ENCODE data around the gene BRAT1.

The BRAT1 gene

DNA sequence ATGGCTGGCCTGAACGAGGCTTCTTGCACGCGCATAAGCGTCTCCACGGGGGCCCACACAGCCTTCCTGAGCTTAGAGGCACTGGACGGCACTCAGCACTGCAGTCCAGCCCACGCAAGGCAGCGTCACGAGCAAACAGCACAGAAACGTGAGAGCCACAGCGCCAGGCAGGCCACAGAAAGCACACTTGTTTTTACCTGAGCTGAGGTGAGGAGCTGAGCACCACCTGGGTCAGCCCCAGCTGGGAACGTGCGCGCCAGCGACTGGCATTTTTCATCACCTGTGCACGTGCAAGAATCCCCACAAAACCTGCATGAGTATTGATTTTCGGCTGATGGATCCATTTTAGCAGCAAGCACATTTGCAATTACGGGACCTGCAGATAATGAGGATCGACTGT lies 30.1 kb upstream of the BRAT1 start:
- no peak for DNase-seq (ENCODE audit: low read depth in 2 of 2, low spot score in 1 of 2)

DNA sequence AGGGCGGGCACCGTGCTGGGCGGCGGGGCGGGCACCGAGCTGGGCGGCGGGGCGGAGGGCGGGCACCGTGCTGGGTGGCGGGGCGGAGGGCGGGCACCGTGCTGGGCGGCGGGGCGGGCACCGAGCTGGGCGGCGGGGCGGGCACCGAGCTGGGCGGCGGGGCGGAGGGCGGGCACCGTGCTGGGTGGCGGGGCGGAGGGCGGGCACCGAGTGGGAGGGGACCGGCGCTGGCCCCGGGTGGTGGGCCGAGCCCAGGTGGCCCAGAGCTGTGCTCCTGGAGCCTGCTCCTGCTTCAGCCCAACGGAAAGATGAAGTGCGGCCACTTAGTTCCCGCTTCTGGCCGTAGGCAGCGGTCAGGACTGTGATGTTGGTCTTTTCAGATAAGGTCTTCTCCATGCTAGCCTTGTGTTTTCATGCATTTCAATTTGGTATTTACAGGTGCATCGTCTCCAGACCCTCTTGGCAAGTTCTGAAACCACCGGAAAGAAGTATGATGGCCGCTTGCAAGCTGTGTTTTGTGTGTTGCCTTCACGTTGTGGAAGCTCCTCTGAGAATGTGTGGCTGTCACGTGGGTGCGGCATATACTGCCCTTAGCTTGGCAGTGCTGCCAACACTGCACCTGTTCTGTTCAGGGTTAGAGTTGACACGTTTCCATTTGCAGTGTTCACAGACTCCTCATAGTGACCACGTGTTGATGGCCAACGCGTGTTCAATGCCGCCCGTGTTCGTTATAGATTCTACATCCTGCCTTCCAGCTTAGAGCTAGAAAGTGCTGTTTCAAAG lies 28.7 kb upstream of the BRAT1 start:
- no peak for DNase-seq (ENCODE audit: low read depth in 2 of 2, low spot score in 1 of 2)

DNA sequence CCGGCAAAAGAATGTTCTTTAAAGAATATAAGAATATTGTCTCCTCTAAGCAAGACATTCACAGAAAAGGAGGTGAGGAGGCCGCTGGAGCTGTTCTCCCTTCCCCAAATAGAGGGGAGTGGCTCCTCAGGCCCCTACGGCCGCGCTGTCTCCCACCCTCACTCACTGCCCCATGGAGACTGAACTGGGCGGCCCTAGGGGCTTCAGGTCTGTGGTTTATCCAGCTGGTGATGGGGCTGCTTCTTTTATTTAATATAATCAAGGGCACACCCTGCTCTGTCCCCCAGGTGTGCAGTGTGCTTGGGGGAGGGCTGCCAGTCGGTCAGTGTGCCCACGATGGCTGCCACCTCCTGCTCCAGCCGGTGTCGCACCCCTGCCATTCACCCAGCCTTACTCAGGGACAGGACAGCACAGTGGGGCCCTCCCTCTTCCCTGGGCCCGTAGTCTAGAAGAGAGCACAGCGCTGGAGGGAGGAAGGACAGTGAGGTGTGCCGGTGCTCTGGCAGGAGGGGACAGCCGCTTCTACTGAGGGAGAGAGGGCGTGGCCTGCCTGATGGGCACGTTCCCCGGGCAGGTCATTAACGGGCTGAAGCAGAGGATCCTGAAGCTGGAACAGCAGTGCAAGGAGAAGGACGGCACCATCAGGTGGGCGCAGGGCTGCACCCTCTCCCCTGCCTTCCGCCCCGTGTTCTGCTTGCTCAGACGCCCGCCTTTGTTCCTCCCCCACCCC lies 26.8 kb upstream of the BRAT1 start:
- no peak for DNase-seq (ENCODE audit: low read depth in 2 of 2, low spot score in 1 of 2)

DNA sequence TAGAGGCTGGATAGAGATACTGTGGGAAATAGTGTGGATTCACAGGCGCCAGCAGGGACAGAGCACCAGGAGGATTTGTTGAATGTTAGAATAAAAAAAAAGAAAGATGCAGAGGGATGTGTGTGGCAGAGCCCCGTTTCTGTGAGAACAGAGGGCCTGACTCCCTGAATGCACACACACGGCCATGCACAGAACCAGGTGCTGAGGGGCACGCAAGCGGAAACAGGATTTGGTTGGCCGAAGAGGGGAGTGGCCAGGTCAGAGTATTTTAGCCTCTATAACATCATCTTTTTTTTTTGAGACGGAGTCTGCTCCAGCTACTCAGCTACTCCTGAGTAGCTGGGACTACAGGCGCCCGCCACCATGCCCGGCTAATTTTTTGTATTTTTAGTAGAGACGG lies 25.3 kb upstream of the BRAT1 start:
- DNase-seq (ENCODE audit: low read depth in 2 of 2, low spot score in 1 of 2) = no peak

DNA sequence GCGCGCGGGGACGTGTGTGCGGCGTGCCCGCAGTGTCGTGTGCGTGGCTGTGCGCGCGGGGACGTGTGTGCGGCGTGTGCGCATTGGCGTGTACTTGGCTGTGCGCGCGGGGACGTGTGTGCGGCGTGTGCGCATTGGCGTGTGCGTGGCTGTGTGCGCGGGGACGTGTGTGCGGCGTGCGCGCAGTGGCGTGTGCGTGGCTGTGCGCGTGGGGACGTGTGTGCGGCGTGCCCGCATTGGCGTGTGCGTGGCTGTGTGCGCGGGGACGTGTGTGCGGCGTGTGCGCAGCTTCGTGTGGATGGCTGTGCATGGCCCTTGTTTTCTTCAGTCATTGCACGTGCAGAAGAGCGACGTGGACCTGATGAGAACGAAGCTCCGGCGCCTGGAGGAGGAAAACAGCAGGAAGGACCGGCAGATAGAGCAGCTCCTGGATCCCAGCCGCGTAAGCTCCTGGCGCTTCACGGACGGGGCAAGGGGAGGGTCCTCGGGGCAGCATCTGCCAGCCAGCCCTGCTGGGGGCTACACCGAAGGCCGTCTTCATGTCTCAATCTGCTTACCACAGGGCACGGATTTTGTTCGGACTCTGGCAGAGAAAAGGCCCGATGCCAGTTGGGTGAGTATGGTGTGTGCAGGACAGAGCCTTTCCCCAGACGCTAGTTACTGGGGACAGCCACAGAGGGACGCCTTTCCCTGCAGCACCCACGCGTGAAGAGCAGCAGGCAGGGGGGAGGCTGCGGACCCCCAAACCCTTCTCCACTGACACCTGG lies 22.8 kb upstream of the BRAT1 start:
- DNase-seq (ENCODE audit: low read depth in 2 of 2, low spot score in 1 of 2) = no peak

DNA sequence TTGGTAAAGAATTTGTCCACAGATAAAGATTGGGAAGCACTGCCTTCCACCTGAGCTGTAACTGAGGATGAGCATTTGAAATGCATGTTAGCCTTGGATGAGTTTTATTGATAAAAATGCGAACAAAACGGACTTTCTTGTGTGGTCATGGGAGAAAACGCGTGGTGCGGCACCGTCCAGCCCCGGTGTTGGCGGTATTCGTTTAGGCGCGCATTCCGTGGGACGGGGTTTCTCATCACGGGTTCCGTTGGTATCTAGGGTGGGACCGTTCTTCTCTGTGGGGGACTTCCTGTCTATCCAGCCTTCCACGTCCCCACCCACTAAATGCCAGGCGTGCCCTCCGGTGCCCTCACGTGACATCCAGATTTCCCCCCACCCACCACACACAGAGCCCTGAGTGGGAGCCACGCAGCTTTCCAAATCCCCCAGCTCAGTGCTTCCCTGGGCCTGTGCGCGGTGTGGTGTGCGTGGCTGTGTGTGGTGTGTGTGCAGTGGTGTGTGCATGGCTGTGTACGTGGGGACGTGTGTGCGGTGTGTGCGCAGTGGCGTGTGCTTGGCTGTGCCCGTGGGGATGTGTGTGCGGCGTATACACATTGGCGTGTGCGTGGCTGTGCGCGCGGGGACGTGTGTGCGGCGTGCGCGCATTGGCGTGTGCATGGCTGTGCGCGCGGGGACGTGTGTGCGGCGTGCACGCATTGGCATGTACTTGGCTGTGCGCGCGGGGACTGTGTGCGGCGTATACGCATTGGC lies 21.6 kb upstream of the BRAT1 start:
- no peak for DNase-seq (ENCODE audit: low read depth in 2 of 2, low spot score in 1 of 2)

DNA sequence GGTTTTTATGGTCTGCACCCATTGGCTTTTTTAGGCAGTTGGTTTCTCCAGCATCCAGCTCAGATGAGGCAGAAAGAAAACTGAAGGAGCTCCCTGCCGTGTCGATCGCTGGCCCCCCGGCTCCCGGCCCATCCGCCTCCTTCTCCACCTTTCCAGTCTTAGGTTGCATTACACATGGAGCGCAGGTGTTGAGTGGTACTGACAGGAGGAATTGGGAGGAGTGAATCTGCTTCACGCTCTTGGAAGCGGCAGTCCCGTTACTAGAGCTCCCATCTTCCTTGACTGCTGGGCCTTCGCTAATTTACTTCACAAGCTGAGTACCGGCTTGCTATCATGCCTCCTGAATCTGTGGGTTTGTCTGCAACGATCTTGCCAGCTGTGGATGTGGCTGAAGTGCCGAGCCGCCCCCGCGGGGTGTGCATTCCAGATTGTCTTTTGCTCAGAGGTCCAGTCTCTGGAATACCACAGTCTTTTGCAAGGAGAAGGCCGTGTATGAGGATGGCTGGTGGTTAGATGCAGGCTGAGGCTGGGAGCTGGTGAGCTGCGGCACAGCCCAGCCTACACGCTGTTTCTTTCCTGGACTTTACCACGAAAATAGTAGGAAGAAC lies 20.5 kb upstream of the BRAT1 start:
- no peak for DNase-seq (ENCODE audit: low read depth in 2 of 2, low spot score in 1 of 2)

DNA sequence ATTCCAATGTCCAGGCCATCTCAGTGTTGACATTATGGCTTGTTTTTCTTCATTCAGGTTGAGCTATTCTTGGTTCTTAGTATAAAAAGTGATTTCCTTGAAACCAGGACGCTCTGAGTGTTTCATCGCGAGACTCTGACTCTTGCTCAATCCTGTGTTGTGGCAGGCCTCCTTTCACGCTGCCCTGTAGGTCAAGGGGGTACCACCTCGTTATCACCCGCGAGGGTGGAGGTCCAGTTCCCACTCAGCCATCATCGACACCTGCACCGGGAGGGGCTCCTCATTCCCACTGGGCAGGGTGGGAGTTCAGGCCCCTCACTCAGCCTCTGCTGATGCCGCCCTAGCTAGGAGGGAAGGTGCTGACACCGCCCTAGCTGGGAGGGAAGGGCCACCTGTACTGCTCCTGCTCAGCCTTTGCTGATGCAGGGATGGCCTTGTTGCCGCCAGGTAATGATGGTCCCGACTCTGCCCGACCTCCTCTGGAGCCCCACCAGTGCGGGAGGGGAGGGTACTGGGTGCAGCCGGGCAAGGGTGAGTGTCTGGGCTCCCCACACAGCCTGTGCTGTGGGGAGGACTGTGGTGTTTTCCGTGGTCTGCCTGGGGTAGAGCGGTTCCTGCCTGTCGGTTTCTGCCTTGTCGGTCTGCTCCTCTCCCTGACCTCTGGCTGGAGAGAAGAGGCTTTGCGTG lies 19.9 kb upstream of the BRAT1 start:
- DNase-seq (ENCODE audit: low read depth in 2 of 2, low spot score in 1 of 2) = no peak

DNA sequence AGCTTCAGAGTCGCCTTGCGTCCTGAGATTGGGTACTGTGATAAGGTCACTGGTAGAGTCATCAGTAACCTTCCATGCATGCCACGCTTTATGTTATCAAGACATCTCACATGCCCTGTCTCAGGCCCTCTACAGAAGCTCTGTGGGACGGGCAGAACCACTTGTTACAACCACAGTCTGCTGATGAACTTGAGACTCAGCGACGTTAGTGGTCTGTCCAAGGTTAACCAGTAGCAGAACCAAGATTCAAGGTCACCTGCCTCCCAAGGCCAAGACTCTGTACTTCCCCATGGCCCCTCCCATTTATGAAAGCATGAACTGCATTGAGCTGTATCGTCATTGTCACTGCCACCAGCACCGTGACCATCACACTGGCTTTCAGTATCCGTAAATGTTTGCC lies 18.4 kb upstream of the BRAT1 start:
- no peak for DNase-seq (ENCODE audit: low read depth in 2 of 2, low spot score in 1 of 2)

DNA sequence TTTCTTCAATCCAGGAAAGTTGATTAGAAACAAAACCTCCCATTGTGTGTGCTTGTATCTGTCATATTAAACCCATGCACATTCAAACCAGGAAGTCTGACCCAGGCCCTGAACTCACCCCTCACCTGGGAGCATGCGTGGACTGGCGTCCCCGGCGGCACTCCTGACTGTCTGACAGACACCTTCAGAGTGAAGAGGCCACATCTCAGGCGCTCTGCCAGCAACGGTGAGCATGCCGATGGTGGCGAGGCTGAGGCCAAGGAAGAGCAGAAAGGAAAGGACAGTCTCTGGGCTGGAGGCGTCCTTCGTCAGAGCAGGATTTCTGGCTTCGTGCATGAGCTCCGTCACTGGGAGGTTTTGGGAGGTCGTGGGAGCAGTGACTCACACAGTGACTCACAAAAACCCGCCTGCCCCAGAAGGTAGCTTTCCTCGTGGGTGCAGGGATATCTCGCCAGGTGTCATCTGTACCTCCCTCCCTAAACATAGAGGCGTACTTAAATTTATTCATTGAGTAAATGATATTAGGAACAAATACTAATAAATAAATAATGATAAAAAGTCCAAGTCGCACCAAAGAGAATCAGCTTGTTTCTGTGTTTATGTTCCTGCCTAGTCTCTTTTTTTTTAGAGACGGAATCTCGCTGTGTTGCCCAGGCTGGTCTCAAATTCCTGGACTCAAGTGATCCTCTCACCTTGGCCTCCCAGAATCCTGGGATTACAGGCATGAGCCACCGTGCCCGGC lies 16.9 kb upstream of the BRAT1 start:
- DNase-seq (ENCODE audit: low read depth in 2 of 2, low spot score in 1 of 2) = no peak

DNA sequence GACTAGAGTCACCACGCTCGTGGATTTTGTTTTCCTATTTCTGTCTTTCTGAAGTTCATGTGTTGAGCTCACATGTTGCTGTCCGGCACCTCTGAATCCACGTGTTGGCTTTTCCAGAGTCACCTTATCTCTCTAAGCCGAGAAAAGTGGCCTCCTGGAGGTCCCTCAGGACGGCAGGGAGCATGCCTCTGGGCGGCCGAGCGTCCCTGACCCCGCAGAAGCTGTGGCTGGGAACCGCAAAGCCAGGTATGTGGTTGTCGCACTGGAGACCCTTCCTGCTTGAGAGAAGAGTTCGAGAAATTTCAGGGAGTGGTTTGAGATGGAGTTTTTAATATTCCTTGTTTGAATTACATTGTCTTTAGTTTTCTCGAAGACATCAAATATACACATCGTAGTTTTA lies 16.1 kb upstream of the BRAT1 start:
- no peak for DNase-seq (ENCODE audit: low read depth in 2 of 2, low spot score in 1 of 2)

DNA sequence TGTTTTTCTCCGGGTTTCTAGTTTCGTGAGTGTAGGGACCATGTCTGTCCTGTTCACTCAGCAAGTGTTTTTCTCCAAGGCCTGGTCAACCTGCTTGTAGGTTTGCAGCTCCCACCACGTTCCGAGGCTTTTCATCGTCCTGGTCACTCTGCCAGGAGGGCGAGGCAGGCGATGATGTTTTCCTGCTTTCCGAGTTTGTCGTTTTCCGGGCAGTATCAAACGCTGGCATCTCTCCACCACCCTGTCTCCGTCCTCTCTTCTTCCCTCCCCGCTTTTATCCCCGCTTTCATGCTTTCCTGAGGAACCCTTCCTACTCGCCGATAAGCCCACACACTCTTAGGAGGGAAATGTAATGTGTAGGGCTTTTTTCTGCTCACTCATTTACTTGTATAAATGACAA lies 14.7 kb upstream of the BRAT1 start:
- DNase-seq (ENCODE audit: low read depth in 2 of 2, low spot score in 1 of 2) = no peak

DNA sequence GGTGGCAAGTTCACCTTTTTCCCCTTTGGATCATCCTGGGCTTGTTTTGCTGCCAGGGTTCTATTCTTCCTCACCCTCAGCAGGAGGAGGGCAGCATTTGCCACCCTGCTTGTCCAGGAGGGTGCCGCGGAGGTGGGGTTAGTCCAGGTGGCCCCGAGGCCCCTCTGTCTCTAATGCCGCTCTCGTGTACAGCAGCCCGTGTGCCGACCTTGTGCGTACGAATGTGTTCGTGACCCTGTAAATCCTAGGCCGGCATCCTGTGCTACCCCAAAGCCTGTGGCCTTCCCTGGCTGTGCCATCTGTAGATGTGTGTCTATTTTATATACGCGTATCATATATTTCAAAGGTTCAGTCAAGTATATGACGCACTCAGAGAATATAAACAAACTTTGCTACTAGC lies 14.1 kb upstream of the BRAT1 start:
- DNase-seq (ENCODE audit: low read depth in 2 of 2, low spot score in 1 of 2) = no peak

DNA sequence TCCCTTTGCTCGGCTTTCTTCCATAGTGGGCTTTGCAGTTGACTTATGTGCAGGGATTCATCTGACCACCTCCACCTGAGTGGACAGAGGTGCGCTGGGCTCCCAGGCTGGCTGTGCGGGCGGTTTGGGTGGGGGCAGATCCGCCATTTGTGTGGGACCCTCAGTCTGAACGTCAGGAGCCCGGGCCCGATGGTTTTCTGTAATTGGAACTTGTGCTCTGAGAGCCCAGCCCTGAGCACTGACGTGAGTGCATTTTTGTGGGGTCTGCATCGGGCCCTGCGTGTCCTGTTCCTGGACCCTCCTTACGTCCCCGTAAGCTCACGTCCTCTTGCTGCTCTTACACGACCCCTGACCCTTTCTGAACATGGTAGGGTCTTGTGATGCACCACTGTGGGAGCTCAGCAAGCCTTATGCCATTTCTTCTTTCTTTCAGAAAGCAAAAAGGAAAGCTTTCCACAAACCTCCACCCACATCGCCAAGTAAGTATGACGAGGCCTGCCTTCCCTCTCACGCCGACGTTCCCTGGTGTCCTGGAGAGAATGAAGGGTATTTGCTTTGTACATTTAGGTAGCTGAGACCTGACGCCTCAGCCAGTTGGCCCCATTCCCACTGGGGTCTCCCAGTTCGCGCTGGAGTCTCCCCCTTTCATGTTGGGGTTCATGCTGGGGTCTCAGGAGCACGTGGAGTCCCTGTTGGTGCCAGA lies 13.3 kb upstream of the BRAT1 start:
- DNase-seq (ENCODE audit: low read depth in 2 of 2, low spot score in 1 of 2) = no peak

DNA sequence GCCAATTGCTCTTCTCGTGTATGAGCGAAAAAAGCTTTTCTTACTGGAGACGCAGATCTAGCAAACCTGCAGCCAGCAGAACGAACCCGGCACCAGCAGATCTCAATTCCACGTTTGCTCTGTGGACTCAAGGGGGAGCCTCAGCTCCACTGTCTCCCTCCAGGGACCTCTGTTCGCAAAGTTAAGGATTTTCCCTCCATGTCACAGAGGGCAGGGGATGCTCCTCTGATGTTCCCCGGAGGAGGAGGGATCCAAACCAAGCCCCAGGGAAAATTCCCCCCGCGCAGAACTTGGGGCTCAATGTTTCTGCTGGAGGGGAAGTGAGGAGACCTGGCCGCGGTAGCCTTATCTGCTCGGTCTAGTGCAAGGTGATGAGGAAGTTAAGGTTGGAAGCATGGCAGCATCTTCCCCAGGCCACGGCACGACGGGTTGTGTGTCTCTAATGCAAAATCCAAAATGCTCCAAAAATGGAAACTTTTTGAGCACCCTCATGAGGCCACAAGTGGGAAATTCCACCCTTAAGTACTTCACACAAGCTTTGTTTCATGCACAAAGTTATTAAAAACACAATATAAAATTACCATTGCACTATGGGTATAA lies 12.5 kb upstream of the BRAT1 start:
- DNase-seq (ENCODE audit: low read depth in 2 of 2, low spot score in 1 of 2) = no peak

DNA sequence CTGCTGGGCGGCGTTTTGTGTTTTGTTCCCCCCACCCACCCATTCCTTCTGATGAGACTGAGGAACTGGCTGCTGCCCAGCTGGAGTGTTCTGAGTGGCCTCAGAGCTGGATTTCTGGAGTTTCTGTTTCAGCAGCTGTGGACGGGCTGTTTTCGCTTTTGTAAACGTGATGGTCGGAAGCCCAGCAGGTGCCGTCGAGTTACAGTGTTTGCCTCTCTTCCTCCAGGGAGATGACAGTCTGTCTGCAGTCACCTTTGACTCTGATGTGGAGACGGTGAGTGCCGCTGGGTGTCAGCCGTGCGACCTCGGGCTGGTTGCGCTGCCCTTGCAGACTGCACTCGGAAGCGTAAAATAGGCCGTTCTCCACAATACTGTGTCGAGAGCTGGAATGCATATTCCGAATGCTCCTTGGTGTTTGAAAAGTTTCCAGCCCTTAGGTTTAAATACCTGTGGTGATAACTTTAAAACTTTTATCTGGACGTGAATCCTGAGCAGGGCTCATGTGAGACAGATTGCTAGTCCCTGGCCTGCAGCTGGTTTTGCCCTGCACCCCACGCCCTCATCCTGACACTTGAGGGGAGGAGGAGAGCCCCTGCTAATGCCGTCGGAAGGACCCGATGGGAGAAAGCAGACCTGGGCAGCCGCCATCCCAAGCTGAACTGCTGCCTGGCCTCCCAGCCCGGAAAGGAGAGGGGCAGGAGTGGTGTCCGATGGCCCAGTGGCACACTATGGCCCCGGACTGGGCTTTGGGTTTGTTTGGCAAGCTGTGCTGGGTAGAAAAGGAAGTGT lies 11.8 kb upstream of the BRAT1 start:
- DNase-seq (ENCODE audit: low read depth in 2 of 2, low spot score in 1 of 2) = no peak

DNA sequence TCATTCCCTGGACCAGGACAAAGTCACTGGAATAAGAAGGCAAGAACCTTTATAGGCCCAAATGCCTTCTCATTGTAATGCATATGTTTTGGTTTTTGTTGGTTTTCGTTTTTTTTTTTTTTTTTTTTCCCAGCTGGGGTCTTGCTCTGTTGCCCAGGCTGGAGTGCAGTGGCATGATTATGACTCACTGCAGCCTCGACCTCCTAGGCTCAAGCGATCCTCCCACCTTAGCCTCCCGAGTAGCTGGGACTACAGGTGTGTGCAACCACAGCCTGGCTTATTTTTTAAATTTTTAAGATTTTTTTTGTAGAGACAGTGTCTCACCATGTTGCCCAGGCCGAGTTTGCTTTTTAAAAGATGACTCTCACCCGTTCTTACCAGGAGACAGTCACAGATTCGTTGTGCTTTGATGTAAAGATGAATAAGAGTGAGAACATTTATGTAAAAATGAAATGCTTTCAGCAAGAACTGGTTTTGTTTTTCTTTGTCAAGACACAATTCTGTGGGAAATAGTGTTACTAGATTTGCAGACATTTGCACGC lies 11.1 kb upstream of the BRAT1 start:
- DNase-seq (ENCODE audit: low read depth in 2 of 2, low spot score in 1 of 2) = no peak
